Smooth muscle cell (in vitro differentiated cells): ENCODE measurements around the gene CD33. TPM values are rescaled to one million over a fixed set of nuclear protein-coding genes. Genes with fewer than 3 reads are reported as not detected.

Source experiments
- DNase-seq: peaks from one replicate; lab custom pipeline; 2025; ENCODE audit not compliant: unreplicated experiment; lab: John Stamatoyannopoulos, UW
- H2AFZ ChIP-seq: fragments of 200-600 bp; sonication (generic); 2 replicates; pipeline ENCODE4 v1.6.0; 2016; ENCODE audit warnings: antibody characterized with exemption, low read depth, mild to moderate bottlenecking
- H3F3A ChIP-seq: fragments of 200-600 bp; sonication (generic); 2 replicates; pipeline ENCODE4 v1.6.0; 2017; ENCODE audit warnings: antibody characterized with exemption, low read depth
- H3K27ac ChIP-seq: fragments of 200-600 bp; sonication (generic); 2 replicates; pipeline ENCODE4 v1.5.1; 2016; ENCODE audit warnings: low read depth, mild to moderate bottlenecking
- H3K27me3 ChIP-seq: fragments of 200-600 bp; sonication (generic); 2 replicates; pipeline ENCODE4 v1.6.1; 2016; ENCODE audit warnings: low read depth, mild to moderate bottlenecking
- H3K36me3 ChIP-seq: fragments of 200-600 bp; sonication (generic); 2 replicates; pipeline ENCODE4 v1.5.1; 2016; ENCODE audit warnings: low read depth
- H3K4me1 ChIP-seq: fragments of 200-600 bp; sonication (generic); 2 replicates; pipeline ENCODE4 v1.5.1; 2016; ENCODE audit warnings: low read depth
- H3K4me2 ChIP-seq: fragments of 200-600 bp; sonication (generic); 2 replicates; pipeline ENCODE4 v1.6.0; 2016; ENCODE audit warnings: mild to moderate bottlenecking
- H3K4me3 ChIP-seq: fragments of 200-600 bp; sonication (generic); 2 replicates; pipeline ENCODE4 v1.5.1; 2016; ENCODE audit warnings: mild to moderate bottlenecking
- H3K79me2 ChIP-seq: fragments of 200-600 bp; sonication (generic); 2 replicates; pipeline ENCODE4 v1.6.0; 2016; ENCODE audit warnings: low read depth, mild to moderate bottlenecking
- H3K9ac ChIP-seq: fragments of 200-600 bp; sonication (generic); 2 replicates; pipeline ENCODE4 v1.6.0; 2016; ENCODE audit warnings: low read depth
- H3K9me3 ChIP-seq: fragments of 200-600 bp; sonication (generic); replicated peaks from 2 replicates; pipeline ENCODE4 v1.5.1; 2016; ENCODE audit warnings: low read depth
- H4K20me1 ChIP-seq: fragments of 200-600 bp; sonication (generic); 2 replicates; pipeline ENCODE4 v1.6.0; 2016; ENCODE audit warnings: low read depth
- CTCF ChIP-seq: fragments of 200-600 bp; sonication (generic); IDR thresholded peaks from 2 replicates; pipeline ENCODE4 v1.5.1; 2017; ENCODE audit warnings: borderline replicate concordance, mild to moderate bottlenecking, antibody characterized with exemption; ENCODE audit not compliant: insufficient read depth, poor library complexity, severe bottlenecking
- WGBS: methylation state at CpG from one replicate; pipeline ENCODE4 v1.1.7; 2016; ENCODE audit warnings: low lambda C conversion rate; 5-methylcytosine and 5-hydroxymethylcytosine counted together
- polyA plus RNA-seq: library from polyadenylated mRNA; unstranded; fragments of >200 nt; fragmentation: Nextera tagmentation; extraction: Ambion mirVana; gene quantifications from 2 replicates; pipeline ENCODE4 v1.2.1, GENCODE V29; 2016
- total RNA-seq: library from RNA; depleted of rRNA; stranded (reverse); fragments of >200 nt; gene quantifications from 2 replicates; pipeline ENCODE4 v1.2.3, GENCODE V29; 2014

CD33 gene
- total and polyA plus RNA-seq, 2 experiments from 2014 or later: not detected

- H3K79me2 ChIP-seq: no peaks in the 10 kb centered on the region
- H3F3A ChIP-seq: no peaks in the 10 kb centered on the region
- H4K20me1 ChIP-seq: no peaks in the 10 kb centered on the region
- H3K4me2 ChIP-seq: no peak overlapping the region
- H3K36me3 ChIP-seq: no peaks in the 10 kb centered on the region
- no peak overlapping the region for H3K9ac ChIP-seq
- 90% methylated on average over 2 of the region's 2 CpGs for WGBS
- no peaks in the 10 kb centered on the region for H3K9me3 ChIP-seq
- H3K4me3 ChIP-seq: no peak overlapping the region
- no peaks in the 10 kb centered on the region for H3K27me3 ChIP-seq
- DNase-seq: no peak
- no peaks in the 10 kb centered on the region for H3K4me1 ChIP-seq
- no peak overlapping the region for H2AFZ ChIP-seq
- TF ChIP-seq CTCF: no peak
- H3K27ac ChIP-seq: no peak overlapping the region
Measured at GRCh38 chr19:51257471-51257870, 32.6 kb downstream of the CD33 start.

- no peak for TF ChIP-seq CTCF
- Histone ChIP-seq H3K9ac (no peak overlapping the region), H4K20me1 (no peaks in the 10 kb centered on the region), H3K9me3 (no peaks in the 10 kb centered on the region), H3K4me2 (no peak overlapping the region), H3K79me2 (no peaks in the 10 kb centered on the region), H3K36me3 (no peaks in the 10 kb centered on the region), H3K4me1 (no peaks in the 10 kb centered on the region), H2AFZ (no peak overlapping the region), H3F3A (no peaks in the 10 kb centered on the region), H3K27me3 (no peaks in the 10 kb centered on the region), H3K4me3 (no peak overlapping the region), H3K27ac (no peak overlapping the region)
- WGBS: 93% methylated on average over 6 of the region's 6 CpGs
- DNase-seq: no peak
Measured at GRCh38 chr19:51258165-51259160, 33.6 kb downstream of the CD33 start.

GRCh38 chr19:51259348-51260245 is 34.7 kb downstream of the CD33 start:
- Histone ChIP-seq H3K79me2 (no peaks in the 10 kb centered on the region), H3K4me2 (no peak overlapping the region), H3K27ac (no peak overlapping the region), H3K9ac (no peak overlapping the region), H3K4me3 (no peak overlapping the region), H3K36me3 (no peaks in the 10 kb centered on the region), H3K4me1 (no peaks in the 10 kb centered on the region), H2AFZ (no peak overlapping the region), H3K27me3 (no peaks in the 10 kb centered on the region), H3F3A (no peaks in the 10 kb centered on the region), H4K20me1 (no peaks in the 10 kb centered on the region), H3K9me3 (no peaks in the 10 kb centered on the region)
- no peak for DNase-seq
- peak; percentile 51 for TF ChIP-seq CTCF
- 48% methylated on average over 5 of the region's 5 CpGs for WGBS
